K562 treated with DMSO at 1 percent for 24 hours (cell line): ENCODE measurements around the gene OR1A1. TPM values are rescaled to one million over a fixed set of nuclear protein-coding genes. Genes with fewer than 3 reads are reported as not detected.

ENCODE experiments used
- total RNA-seq: library from RNA; unstranded; fragments of 300-600 nt; gene quantifications from 2 replicates; pipeline ENCODE4 v1.2.3, GENCODE V29; 2022; ENCODE audit warnings: low read depth; ENCODE audit not compliant: insufficient read depth

Gene OR1A1
- not detected in 2 replicates for total RNA-seq

GRCh38 chr17:3207367-3207766, at the start of gene OR1A1:
Gene OR1A1 (plus strand): TSS chr17:3207667. CDS start chr17:3215621, 7,954 bp downstream.

DNA sequence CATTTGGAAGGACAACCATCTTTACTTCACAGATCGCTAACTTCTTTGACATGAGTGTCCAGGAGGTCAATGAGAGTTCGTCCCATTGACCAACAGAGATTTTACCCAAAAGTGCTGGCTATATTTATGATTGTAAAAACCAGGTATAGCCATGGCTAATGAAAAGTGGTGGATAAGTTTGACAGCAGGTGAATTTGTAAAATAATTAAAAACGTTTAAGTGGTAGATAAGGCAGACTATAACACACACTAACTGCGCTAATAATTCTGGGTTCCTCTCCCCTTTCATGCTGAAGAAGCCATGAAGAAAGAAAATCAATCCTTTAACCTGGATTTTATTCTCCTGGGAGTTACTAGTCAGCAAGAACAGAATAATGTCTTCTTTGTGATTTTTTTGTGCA, 10.2 kb upstream of the OR1A1 start, which contains the start of gene OR1A2:
OR1A2 (plus strand) TSS at position 301 of the 400 bp plus-strand sequence; CDS start at position 301, 0 bp downstream.

Other genes with a start within 250 kb of the OR1A1 start
- gene OR1D5, start 144.1 kb upstream of the OR1A1 start, total RNA-seq: not detected in 2 replicates
- not detected in 2 replicates for gene OR1D2, start 103.2 kb upstream of the OR1A1 start, total RNA-seq
- gene OR1G1, start 80.1 kb upstream of the OR1A1 start, total RNA-seq: not detected in 2 replicates
- not detected in 2 replicates for gene OR1A2, start 10.1 kb upstream of the OR1A1 start, total RNA-seq
- gene OR3A1, start 90.7 kb downstream of the OR1A1 start, total RNA-seq: not detected in 2 replicates
- gene OR3A2, start 178.6 kb downstream of the OR1A1 start, total RNA-seq: not detected in 2 replicates
- gene OR1E1, start 190.7 kb downstream of the OR1A1 start, total RNA-seq: not detected in 2 replicates
- not detected in 2 replicates for gene OR3A3, start 203.7 kb downstream of the OR1A1 start, total RNA-seq
- not detected in 2 replicates for gene OR1E2, start 226.2 kb downstream of the OR1A1 start, total RNA-seq